Stimulated activated CD8-positive, alpha-beta memory T cell treated with anti-CD3 and anti-CD28 coated beads, Interleukin-15, amount 100 ng/mL, for 24 hours (primary cell): ENCODE measurements around the gene EIPR1.

Source experiments
- DNase-seq: peaks from one replicate; pipeline ENCODE4 v3.0.0-alpha.2; 2020; ENCODE audit warnings: low read depth

Gene EIPR1

GRCh38 chr2:3267869-3268704, 109.5 kb downstream of the EIPR1 start:
- no peak for DNase-seq

GRCh38 chr2:3266925-3267867, 110.4 kb downstream of the EIPR1 start:
- no peak for DNase-seq

- no peak for DNase-seq
These were observed 111.4 kb downstream of the EIPR1 start for GRCh38 chr2:3265981-3266924.

- no peak for DNase-seq
These were observed 112.1 kb downstream of the EIPR1 start for GRCh38 chr2:3265471-3265870.

GRCh38 chr2:3264010-3264744, 113.4 kb downstream of the EIPR1 start:
- no peak for DNase-seq

- DNase-seq = no peak
These were observed 114.1 kb downstream of the EIPR1 start for GRCh38 chr2:3263487-3263886.

- DNase-seq = no peak
These were observed 114.9 kb downstream of the EIPR1 start for GRCh38 chr2:3262437-3263388.

- no peak for DNase-seq
These were observed 116.1 kb downstream of the EIPR1 start for GRCh38 chr2:3261511-3261910.

GRCh38 chr2:3260959-3261358, 116.7 kb downstream of the EIPR1 start:
- DNase-seq = no peak

GRCh38 chr2:3257826-3258225, 119.8 kb downstream of the EIPR1 start:
- no peak for DNase-seq

GRCh38 chr2:3257166-3257565, 120.5 kb downstream of the EIPR1 start:
- DNase-seq = no peak

- no peak for DNase-seq
These were observed 121.0 kb downstream of the EIPR1 start for GRCh38 chr2:3256605-3257004.

- DNase-seq = no peak
These were observed 121.5 kb downstream of the EIPR1 start for GRCh38 chr2:3256157-3256556.

GRCh38 chr2:3254442-3254941, 123.1 kb downstream of the EIPR1 start:
- DNase-seq = no peak

- no peak for DNase-seq
These were observed 123.6 kb downstream of the EIPR1 start for GRCh38 chr2:3253913-3254441.

GRCh38 chr2:3251946-3252345, 125.7 kb downstream of the EIPR1 start:
- no peak for DNase-seq

GRCh38 chr2:3249476-3249962, 128.1 kb downstream of the EIPR1 start:
- no peak for DNase-seq

GRCh38 chr2:3248754-3249475, 128.7 kb downstream of the EIPR1 start:
- no peak for DNase-seq
